HTR-8/SVneo (cell line): ENCODE data around the gene RASL12.
"Not testable (repeated sequence)": the region's sequence is repeated elsewhere in the genome, so short reads cannot be mapped to it uniquely, and the experiment has no call there.

Experiments used
- DNase-seq: peaks from one replicate; pipeline ENCODE4 v3.0.0; 2011; ENCODE audit warnings: low spot score, mixed read lengths; ENCODE audit not compliant: insufficient read length
- FAIRE-seq: peaks from 2 replicates; lab custom pipeline; 2011; peaks lifted over from hg19 to GRCh38; lab: Jason Lieb, UNC

RASL12 gene, protein sequence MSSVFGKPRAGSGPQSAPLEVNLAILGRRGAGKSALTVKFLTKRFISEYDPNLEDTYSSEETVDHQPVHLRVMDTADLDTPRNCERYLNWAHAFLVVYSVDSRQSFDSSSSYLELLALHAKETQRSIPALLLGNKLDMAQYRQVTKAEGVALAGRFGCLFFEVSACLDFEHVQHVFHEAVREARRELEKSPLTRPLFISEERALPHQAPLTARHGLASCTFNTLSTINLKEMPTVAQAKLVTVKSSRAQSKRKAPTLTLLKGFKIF

DNA sequence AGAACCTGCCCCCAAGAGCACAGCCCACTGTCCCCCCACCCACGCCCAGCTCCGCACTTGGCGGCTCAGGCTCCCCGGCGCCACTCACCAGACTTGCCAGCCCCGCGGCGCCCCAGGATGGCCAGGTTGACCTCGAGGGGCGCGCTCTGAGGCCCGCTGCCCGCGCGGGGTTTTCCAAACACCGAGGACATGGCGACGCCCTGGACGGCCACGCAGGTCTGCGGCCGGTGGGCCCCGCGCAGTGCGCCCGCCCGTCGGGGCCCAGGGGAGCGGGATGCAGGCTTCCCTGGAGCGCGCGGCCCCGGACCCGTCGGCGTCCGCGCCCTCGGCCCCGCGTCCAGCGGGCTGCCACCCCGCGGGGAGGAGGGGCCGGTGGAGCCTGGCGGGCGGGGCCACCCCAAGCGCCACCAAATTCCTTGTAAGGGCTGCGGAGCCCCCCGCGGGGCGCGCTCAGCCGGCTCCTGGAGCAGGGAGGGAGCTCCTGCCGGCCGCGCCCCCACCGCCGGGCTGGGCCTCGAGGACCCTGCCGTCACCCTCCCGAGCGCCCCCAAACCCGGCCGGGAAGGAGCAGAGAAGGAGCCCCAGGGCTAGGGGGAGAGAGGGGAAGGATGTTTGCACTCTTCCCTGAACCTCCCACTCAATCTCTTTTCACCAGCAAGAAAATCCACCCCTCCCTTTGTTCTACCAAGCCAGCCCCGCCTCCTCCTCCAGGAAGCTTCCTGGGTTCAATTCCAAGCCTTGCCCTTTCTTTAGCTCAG is at the start of gene RASL12:
Gene RASL12, minus strand, starts transcription at position 347 of the 758 bp plus-strand sequence. Its CDS starts 156 bp downstream, at position 191.
- DNase-seq (no peak), FAIRE-seq (no peak)

- no peak for DNase-seq
- FAIRE-seq = no peak
Measured at GRCh38 chr15:65115542-65115941, 47.8 kb upstream of the RASL12 start.

DNA sequence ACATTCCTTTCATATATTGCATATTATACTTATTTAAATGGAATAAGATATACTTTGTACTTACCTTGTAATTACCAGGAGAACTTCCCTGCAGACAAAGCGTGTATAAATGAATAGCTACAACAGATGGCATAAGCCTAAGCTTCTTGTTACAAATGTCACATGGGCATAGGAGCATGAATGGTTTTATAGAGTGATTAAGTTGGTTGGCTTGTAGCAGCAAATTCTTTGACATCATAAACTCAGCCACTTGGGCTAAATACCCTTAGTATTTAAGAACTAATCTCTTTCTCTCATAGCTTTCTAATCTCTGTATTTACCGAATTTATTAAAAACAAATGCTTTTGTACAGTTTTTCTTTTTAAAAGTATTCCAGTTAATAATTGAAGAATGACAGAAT is 47.3 kb upstream of the RASL12 start, which contains the start of gene UBAP1L:
Gene UBAP1L, minus strand, starts transcription at position 115 of the 400 bp plus-strand sequence. CDS start 8,985 bp downstream, outside the sequence.
- DNase-seq = no peak
- FAIRE-seq = no peak

DNA sequence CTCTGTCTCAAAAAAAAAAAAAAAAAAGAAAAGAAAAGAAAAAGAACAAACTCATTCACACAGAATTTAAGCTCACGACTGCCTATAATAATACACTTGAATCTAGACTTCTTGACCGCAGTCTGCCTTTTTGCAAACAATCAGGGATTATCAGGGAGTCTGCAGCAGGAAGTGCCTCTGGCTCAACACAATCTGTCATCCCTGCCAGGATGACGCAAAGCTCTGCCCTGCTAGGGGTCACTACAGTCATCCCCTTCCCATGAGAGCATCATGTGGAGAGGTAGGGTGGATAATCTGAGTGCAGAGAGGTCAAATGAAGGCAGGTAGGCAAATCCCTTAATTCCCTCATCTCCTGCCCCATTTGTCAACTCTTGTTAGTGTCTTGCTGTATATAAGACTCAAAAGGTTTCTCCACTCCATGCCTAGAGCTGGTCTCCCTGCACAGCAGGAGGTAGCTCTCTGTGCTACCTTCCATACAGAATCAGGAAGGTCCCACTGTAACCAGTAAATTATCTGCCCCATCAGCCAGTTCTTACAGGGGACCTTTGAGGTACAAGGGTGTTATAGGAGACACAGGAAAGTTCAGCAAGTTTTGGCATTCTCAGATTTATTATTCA is 43.0 kb upstream of the RASL12 start:
- DNase-seq (peak; percentile 48), FAIRE-seq (no peak)

DNA sequence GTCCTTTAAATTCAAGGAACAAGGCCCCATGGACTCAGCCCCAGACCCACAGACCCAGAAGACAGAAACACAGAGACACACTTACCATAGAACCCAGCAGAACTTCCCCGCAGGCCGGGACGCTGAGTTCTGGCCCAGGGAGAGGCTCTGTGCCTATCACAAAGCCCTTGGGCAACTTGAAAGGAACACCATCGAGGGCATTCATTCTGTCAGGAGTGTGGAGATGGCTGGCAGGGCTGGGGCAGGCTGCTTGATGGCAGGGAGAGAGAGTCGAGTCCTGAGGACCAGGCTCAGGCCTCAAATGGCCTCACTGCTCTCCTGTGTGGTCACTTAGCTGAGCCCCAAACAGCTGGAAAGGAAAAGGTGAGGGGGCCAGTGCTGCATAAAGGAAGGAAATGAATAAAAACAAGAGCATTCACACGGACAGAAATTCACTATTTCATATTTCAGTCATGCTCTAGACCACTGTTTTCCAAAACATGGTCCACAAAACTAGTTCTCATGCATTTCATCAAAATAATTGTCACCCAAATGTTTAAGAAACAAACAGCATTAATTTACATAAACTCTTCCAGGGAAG is 38.3 kb upstream of the RASL12 start:
- DNase-seq (no peak), FAIRE-seq (no peak)

DNA sequence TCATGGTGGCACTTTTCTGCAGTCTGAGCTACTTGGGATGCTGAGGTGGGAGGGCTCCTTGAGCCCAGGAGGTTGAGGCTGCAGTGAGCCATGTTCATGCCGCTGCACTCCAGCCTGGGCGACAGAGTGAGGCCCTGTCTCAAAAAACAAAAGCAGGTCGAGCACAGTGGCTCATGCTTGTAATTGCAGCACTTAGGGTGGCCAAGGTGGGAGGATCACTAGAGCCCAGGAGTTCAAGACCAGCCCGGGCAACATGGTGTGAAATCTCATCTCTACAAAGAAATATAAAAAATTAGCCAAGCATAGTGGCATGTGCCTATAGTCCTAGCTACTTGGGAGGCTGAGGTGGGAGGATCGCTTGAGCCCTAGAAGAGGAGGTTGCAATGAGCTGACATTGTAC is 37.2 kb upstream of the RASL12 start:
- DNase-seq = no peak
- FAIRE-seq = no peak

DNA sequence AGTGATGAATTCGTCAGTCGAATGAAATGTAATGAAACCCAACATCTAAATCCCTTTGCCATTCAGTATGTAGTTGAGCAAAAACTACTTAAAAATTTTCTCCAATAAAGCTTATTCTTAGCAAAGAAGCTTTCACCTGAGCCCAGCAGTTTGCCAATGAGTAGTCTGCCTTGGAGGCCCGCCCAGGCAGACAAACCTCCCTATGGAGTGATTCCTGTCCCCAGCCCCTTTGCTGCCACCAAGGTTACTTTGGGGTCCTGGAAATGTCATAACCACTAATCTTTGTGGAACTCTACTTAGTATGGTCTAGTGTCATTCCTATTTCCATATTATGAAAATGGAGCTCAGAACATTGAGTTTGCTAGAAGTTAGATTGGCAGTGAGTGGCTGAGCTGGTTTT is 35.1 kb upstream of the RASL12 start:
- DNase-seq (no peak), FAIRE-seq (no peak)

DNA sequence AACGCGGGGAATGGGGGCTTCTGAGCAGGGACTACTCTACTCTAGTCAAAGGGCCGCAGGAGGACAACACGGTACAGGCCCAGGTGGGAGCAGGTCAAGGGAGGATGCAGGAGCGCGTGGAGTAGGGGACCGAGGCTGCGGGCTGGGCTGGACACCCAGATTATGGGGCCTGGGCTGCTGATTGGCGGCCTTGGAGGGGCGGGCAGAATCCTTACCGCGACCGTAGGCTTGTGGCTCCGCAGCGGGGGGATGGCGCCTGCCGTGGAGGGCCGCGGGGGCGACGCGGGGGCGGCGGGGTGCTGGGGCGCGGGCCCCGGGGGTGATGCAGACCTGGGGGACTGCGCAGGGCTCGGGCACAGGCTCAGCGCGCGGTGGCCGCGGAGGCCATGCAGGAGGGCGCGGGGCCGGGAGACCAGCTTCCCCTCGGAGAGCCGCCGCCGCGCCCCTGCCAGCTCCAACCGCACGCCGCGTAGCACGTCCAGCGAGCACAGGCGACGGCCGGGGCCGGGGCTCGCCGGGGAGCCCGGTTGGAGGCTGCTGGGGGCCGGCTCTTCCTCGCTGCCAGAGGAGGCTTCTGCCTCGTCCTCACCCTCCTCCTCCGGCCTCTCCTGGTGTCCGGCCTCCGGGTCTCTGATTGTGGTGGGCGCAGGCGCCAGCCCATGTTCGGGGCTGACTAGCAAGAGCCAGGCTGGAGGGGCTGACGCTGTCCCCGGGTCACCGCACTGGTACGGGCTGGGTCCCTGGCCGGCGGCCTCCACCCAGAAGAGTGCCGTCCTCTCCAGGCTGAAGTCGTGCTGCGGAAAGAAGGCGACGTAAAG is 34.3 kb upstream of the RASL12 start:
- DNase-seq (no peak), FAIRE-seq (no peak)

DNA sequence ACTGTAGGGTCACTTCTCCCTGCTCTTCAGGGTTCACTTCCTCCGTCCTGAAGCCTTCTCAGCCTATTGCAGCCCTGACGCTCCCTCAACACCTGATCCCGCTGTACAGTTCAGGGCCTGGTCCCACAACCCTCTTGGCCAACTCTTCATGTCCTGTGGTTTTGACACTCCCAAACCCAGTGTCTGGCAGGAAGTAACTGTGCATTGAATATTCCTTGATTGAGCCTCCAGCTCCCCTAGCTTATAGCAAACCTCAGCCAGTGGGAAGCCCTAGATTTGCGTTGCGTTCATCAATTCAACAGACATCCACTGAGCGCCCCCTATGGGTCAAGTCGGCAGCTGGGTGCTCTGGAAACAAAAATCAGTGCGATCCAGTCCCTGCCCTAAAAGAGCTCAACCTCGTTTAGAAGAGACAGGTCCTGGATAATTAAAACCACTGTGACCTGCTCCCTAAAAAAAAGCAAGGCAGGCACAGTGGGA is 33.7 kb upstream of the RASL12 start:
- FAIRE-seq (no peak), DNase-seq (peak; percentile 48)

GRCh38 chr15:65100442-65100841 is 32.7 kb upstream of the RASL12 start:
- DNase-seq = no peak
- no peak for FAIRE-seq

DNA sequence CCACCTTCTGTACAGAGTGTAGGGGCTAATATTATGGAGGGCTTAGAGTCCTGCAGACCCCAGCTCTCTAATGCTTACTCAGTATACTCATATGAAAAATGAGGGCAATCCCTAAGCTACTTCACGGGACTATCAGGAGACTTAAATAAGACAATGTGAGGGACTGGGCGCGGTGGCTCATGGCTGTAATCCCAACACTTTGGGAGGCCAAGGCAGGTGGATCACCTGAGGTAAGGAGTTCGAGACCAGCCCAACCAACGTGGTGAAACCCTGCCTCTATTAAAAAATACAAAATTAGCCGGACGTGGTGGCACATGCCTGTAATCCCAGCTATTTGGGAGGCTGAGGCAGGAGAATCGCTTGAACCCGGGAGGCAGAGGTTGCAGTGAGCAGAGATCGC is 32.0 kb upstream of the RASL12 start:
- not testable (repeated sequence) for FAIRE-seq, DNase-seq

- no peak for FAIRE-seq
- no peak for DNase-seq
Measured at GRCh38 chr15:65099336-65099735, 31.5 kb upstream of the RASL12 start.

GRCh38 chr15:65097651-65098263 is 30.0 kb upstream of the RASL12 start:
- FAIRE-seq = no peak
- DNase-seq = no peak

DNA sequence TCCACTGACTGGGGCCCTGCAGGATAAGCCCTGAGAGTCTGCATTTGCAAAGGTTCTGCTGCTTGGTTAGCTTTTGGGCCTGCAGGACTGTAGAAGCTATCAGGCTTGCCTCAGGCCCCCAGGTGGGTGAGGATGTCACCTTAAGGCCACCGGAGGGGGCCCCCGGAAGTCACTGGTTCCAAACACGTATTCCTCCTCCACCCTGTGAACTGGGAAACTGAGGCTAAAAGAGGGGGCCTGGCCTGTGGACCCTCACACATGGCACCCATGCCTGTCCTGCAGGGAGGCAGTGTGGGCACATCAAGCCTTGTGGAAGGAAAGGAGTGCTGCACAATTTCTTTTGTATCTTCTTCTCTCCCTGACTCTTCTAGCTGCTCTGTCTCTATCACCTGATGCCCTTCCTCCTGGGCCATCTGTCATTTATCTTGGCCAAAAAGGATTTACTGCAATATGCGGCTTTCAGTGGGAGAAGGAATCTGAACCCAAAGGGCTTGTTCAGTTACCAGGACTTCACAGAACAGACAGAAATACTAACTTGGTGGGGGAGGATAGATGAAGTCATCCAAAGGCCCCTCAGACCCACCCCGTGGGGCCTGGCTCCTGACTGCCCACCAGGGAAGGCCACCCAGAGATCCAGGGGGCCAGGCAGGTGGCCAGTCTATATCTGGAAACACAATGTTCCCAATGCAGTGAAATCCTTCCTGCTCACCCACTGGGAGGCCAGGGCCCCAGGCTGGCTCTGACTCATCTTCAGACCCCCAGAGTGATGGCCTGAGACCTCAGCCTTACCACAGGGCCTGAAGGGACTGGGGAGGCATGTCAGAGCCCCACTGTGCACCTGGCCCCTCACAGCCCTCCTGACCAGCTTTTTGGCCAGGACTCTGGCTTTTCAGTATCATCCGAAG is 28.9 kb upstream of the RASL12 start:
- DNase-seq (no peak), FAIRE-seq (no peak)

DNA sequence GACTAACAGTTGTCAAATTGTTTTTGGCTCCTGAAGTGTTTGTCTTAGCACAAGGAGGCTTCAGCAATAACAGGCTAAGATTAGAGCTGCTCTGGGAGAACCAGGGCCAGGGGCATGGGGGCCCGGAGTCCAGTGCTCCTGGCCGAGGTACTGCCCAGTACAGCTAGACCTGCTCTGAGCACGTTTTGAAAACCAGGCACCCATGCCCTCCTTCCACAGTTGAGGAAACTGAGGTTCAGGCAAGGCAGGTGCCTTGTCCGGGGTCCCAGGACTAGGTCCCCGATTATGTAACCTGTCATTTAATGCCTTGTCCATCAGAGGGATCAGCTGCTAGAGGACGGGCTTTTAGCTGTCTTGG is 27.9 kb upstream of the RASL12 start:
- FAIRE-seq (no peak), DNase-seq (no peak)

GRCh38 chr15:65095011-65095746 is 27.4 kb upstream of the RASL12 start:
- DNase-seq = no peak
- no peak for FAIRE-seq

DNA sequence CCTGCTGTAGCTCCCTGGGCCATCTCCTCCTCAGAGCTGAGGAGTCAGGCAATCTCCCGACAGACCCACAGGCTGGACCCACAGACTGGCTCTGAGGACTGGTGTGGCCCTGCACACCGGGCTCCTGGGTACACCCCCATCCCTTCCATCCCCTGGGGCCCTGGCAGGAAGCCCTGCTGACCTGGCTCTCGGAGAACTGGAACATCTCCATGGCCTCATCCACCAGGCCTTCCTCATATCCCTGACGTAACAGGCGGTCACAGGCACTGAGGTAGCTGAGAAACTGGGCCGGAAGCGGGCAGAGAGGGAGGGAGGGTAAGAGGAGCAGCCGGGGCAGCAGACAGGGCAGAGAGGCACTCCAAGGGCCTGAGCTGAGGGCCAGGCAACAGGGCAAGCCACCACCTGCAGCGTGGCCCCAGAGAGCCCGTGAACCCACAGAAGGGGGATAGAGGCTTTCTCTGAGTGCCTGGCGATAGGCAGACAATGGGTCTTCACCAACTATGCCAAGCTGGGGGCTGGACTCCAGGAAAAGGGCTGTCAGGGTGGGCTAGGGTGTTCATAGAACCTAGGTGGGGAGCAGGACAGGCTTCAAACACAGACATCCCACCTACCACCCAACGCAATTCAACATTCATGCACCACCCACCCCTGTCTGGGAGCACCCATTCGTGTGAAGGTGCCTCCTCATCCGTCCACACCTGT is 26.7 kb upstream of the RASL12 start:
- DNase-seq = no peak
- no peak for FAIRE-seq
